Glomerular visceral epithelial cell (primary cell): ENCODE data around the gene SLC4A1.

Source experiments
- DNase-seq: peaks from one replicate; pipeline ENCODE4 v3.0.0-alpha.2; 2016; ENCODE audit errors: extremely low spot score

Gene SLC4A1

GRCh38 chr17:44221084-44221861 lies 46.7 kb downstream of the SLC4A1 start:
- DNase-seq = peak; percentile 74

DNA sequence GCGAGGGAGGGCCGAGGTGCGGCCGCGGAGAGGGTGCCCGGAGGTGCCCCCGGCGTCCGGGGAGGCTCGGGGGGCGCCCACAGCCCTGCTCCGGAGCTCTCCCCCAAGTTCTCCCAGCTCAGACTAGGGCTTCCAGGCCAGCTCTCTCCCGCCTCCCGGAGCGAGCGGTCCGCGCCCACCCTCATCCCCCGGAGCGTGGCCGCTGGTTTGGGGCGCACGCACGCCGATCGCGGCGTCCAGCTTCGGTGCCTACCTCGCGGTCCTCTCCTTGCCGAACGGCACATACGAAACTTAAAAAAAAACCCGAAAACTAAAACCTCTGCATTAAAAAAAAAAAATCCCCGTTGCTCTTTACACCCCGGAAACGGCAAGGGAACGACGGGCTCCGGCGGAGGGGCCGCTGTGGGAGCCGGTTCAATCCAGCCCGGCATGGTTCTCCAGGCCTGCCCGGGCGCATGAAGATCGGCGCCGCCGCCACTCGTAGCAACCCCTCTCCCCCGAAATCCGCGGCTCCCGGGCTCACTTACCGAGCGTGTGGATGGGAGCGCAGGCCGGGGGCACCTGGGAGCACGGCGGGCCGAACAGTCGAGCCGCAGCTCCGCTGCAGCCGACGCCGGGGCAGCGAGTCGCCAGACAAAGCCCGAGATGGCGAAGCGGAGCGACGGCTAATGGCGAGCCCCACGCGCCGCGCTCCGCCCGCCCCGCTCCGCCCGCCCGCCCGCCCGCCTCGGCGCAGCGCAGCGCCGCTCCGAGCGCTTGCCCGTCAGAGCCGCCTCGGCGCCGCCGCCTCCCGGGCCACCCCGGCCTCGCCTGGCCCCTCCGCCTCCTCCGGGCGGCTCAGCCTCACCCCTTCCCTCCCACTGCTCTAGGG lies 47.5 kb downstream of the SLC4A1 start:
- DNase-seq = peak; percentile 38

GRCh38 chr17:44219616-44220212 lies 48.2 kb downstream of the SLC4A1 start, which contains the start of gene UBTF:
Gene UBTF (minus strand): TSS chr17:44219675. CDS start chr17:44218229, 1,446 bp downstream.
- DNase-seq = peak; percentile 85

- DNase-seq = peak; percentile 76
Observed at GRCh38 chr17:44219108-44219615, 48.8 kb downstream of the SLC4A1 start.

- DNase-seq = peak; percentile 96
Observed at GRCh38 chr17:44218344-44219107, 49.4 kb downstream of the SLC4A1 start.

- DNase-seq = no peak
Observed at GRCh38 chr17:44217738-44218343, 50.1 kb downstream of the SLC4A1 start.

DNA sequence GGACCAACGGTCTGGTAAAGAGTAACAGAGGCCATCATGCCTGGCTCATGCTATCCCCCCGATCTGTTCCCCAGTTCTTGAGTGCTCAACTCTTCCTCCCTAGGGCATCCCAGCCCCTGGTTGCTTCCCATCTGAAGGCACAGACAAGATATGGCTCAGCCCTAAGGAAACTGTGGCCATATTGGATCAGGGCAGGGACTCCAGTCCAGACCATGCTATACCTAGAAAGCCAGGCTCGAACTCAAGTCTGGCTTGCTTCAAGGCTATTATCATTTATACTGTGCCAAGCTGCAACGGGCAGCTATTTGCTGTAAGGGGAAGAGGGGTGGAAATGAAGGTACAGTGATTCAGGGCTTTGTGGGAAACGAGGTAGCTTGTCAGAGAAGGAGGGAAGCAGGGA lies 51.2 kb downstream of the SLC4A1 start:
- DNase-seq = no peak

DNA sequence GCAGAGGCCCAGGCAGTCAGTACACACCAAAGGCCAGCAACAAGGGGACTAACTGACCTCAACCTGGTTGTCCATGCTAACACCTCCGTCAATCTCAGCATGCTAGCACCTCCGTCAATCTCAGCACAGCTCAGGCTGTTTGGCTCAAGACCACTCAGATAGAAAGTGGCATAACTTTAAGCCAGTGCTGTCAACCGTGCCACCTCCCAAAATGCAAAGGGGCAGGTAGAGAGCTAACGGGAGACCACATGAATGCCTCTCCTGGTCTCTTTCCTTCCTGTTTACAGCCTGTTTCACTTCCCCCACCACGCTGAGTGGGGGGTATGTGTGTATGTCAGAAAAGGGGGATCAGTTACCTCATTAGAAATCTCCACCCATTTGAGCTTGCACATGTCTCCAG lies 51.8 kb downstream of the SLC4A1 start:
- no peak for DNase-seq

GRCh38 chr17:44214896-44215295 lies 53.0 kb downstream of the SLC4A1 start:
- DNase-seq = no peak

GRCh38 chr17:44214230-44214494 lies 53.8 kb downstream of the SLC4A1 start:
- DNase-seq = no peak

GRCh38 chr17:44213403-44214229 lies 54.3 kb downstream of the SLC4A1 start:
- no peak for DNase-seq

GRCh38 chr17:44212507-44213402 lies 55.2 kb downstream of the SLC4A1 start:
- DNase-seq = no peak

- no peak for DNase-seq
Observed at GRCh38 chr17:44211281-44212265, 56.4 kb downstream of the SLC4A1 start.

DNA sequence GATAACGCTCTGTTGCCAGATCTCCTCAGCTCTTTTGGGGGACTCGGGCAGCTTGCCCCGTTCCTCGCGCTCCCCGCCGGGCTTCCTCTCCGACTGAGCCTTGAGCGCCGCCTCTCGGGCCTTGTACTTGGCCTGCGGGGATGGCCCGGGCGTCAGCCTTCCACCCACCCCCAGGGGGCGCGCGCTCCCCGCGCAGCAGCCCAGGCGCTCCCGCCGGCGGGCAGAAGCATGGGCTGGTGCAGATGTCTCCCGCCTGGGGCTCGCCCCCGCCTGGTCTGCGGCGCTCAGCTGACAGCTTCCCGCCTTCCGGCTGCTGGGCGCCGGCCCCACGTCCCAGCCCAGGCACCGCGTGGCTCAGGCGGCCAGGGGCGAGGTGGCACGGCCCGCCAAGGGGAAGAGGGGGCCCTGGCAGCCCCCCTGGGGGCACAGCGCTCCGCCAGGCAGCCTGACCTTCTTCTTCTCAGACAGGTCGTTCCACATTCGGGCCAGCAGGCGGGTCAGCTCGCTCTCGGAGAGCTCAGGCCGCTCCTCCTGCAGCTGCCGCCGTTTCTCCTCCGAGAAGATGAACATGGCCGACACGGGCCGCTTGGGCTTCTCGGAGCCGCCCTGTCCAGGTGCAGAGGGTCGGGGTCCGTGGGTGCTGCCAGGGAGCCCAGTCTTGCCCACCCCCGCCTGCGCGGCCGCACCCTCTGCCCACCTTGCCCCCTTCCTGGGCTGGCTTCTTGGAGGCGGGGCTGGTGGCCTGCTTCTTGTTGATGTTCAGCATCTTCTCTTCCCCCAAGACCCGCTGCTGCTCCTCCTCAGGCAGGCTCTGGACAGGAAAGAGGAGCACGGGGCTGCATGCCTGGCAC lies 57.4 kb downstream of the SLC4A1 start:
- peak; percentile 83 for DNase-seq

DNA sequence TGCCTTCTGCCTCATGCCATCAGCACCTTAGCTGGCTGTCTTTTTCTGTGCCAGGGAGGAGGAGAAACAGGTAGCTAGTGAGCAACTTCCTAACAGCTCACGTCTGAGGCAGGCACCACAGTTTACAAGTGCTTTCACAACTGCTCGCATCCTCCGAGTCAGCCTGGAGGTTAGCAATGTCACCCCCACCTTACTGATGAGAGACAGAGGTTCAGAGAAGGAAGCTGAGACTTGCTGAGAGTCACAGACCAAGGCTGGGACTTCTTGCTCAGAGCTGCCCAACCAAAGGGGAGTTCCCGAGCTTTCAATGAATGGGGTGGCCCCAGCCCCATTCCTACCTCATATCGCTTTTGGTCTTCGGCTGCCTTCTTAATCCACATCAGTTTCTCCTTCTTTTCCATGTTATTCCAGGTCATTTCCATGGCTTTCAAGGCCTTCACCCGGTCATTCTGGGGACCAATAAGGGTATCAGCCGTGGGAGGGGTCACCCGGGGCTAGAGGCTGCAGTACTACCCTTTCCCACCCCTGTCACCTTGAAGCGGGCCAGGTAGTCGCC lies 58.1 kb downstream of the SLC4A1 start:
- DNase-seq = no peak

- DNase-seq = no peak
Observed at GRCh38 chr17:44207743-44208142, 60.2 kb downstream of the SLC4A1 start.

DNA sequence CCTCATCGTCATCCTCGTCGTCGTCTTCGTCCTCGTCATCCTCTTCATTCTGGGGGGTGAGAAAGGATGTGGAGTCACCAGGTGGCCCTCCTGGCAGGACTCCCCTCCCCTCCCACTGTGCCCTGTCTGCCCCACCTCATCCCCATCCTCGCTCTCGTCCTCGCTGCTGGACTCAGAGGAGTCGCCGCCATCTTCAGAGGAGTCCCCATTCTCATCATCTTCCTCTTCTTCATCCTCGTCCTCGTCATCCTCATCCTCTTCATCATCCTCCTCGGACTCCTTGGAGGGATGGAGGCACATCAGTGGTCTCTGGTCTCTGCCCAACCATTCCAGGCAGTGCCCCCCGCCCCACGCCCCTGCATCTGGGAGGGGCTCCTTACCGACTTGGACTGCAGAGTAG lies 60.6 kb downstream of the SLC4A1 start:
- DNase-seq = no peak
